T-helper 2 cell treated with Interferon-gamma antibody and Interleukin-4, amounts not matched to agents 5 μg/mL and 100 μg/mL, for 36 hours (primary cell): ENCODE measurements around the gene PLCL1.
A peak's percentile ranks its signal among the peaks of the same experiment; 100 is the strongest.

Source experiments
- DNase-seq: peaks from one replicate; pipeline ENCODE4 v3.0.0; 2021; ENCODE audit warnings: low spot score
- H3K27ac Mint-ChIP-seq: one replicate; pipeline ENCODE4 v1.8.0; 2021; ENCODE audit warnings: mild to moderate bottlenecking, mixed read lengths
- H3K27me3 Mint-ChIP-seq: one replicate; pipeline ENCODE4 v1.8.0; 2021; ENCODE audit warnings: low read depth, mixed read lengths
- H3K36me3 Mint-ChIP-seq: one replicate; pipeline ENCODE4 v1.8.0; 2021; ENCODE audit warnings: low read depth, mixed read lengths
- H3K4me1 Mint-ChIP-seq: one replicate; pipeline ENCODE4 v1.8.0; 2021; ENCODE audit warnings: low read depth, mixed read lengths
- H3K4me3 Mint-ChIP-seq: one replicate; pipeline ENCODE4 v1.8.0; 2022; ENCODE audit warnings: mild to moderate bottlenecking, moderate library complexity, mixed read lengths
- H3K9me3 Mint-ChIP-seq: one replicate; pipeline ENCODE4 v1.8.0; 2021; ENCODE audit warnings: mixed read lengths

The PLCL1 gene

DNA sequence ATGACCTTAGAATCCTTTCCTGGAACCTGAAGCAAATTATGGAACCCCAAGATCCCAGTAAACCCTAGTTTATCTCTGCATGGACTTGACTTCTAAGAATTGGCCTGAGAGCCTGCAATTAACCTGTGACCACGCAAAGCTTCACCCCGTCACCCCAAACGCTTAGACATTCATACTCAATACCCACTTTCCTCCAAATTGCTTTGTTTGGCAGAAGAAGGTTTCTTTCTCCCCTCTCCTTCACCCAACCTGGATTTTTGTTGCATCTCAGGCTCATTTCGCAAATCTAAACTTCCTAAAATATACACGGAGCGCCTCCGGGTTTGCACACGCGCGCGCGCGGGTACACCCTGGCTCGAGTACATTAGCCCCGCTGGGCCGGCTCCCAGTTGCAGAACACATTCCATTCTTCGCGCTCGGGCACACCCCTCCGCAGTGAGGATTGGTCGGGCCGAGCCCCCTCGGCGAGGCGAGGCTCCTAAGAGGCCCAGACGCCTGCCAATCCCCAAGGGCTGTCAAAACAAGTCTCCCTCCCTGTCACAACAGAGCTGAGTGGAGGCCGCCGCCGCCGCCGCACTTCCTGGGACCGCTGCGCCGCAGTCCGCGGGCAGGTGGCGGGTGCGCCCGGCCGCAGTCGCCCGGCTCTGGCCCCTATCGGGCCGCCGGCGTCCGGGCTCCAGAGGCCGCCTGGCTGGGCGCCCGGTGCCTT is at the start of gene PLCL1:
PLCL1 (plus strand) TSS at position 545 of the 709 bp plus-strand sequence.
- H3K4me1 Mint-ChIP-seq = peaks cover 28% of the 10 kb centered on the region
- peak; percentile 90 for DNase-seq
- H3K27me3 Mint-ChIP-seq = peaks cover 29% of the 10 kb centered on the region
- no peaks in the 10 kb centered on the region for H3K36me3 Mint-ChIP-seq
- no peaks in the 10 kb centered on the region for H3K9me3 Mint-ChIP-seq
- H3K4me3 Mint-ChIP-seq = peak within 1 kb of the TSS; percentile 91
- peak within 1 kb of the TSS; percentile 66 for H3K27ac Mint-ChIP-seq

DNA sequence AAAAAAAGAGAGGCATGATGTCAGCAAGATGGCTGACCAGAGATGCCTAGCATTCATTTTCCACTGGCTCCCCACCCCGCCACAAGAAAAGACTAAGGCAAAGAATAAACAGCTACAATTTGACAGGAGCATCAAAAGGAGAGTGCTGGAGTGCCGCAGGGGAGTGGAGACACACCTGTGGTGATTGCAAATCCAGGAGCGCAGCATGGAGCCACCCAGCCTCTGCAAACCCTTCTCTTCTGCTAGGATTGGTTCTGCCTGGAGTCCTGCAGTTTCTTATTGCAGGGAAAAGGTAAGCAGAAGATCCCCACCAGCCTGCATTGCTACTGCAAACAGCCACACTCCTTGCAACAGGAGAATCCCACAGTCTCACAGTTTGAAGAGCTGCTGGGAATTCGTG is 45.4 kb upstream of the PLCL1 start:
- Mint-ChIP-seq H3K36me3 (no peaks in the 10 kb centered on the region), H3K4me1 (no peaks in the 10 kb centered on the region), H3K9me3 (peaks cover 14% of the 10 kb centered on the region), H3K4me3 (no peak overlapping the region), H3K27me3 (peaks cover 15% of the 10 kb centered on the region), H3K27ac (no peak overlapping the region)
- no peak for DNase-seq

DNA sequence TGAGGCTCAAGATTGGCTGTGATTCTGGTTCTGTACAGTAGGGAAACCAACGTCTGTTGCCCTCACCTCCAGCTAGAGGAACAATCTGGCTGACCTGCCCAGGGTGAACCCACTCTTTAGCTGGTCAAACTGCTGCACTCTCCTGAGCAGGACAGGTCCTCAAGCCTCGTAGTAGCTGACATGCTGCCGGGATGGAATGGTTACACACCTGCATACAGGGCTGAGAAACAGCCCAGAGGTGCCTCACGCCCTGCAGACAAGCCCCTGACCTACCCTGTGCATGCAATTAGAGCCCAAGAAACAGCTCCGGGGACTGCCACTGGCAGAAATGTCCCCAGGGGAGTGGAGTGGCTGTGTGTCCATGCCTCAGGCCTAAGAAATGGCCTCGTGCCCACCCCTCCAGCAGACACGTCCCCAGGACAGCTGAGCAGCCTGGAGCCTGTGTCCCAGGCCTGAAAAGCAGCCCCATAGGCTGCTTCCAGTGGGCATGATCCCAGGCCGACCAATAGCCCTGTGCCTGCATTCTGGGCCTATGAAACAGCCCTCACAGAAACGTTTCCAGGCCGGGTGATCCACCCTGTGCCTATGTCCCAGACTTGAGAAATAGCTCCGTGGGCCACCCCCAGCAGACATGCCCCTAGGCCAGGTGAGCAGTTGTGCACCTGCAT is 44.6 kb upstream of the PLCL1 start:
- H3K4me1 Mint-ChIP-seq = no peaks in the 10 kb centered on the region
- no peak for DNase-seq
- peaks cover 14% of the 10 kb centered on the region for H3K9me3 Mint-ChIP-seq
- no peaks in the 10 kb centered on the region for H3K36me3 Mint-ChIP-seq
- H3K4me3 Mint-ChIP-seq = no peak overlapping the region
- H3K27me3 Mint-ChIP-seq = peaks cover 21% of the 10 kb centered on the region
- no peak overlapping the region for H3K27ac Mint-ChIP-seq

DNA sequence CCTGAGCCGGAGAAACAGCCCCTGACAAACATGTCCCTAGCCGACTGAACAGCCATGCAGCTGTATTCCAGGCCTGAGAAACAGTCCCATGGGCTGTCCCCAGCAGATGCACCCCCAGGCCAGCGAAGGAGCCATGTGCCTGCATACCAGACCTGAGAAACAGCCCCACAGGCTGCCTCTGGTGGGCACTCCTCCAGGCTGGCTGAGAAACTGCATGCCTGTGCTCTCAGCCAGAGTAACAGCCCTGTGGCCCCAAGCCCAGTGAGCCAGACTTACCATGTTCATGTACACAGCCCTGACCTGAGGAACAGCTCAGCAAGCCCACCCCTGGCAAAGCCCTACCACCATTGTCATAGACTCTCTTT is 44.1 kb upstream of the PLCL1 start:
- DNase-seq = no peak
- H3K4me1 Mint-ChIP-seq = no peaks in the 10 kb centered on the region
- no peak overlapping the region for H3K27ac Mint-ChIP-seq
- peaks cover 14% of the 10 kb centered on the region for H3K9me3 Mint-ChIP-seq
- no peaks in the 10 kb centered on the region for H3K36me3 Mint-ChIP-seq
- H3K27me3 Mint-ChIP-seq = peaks cover 25% of the 10 kb centered on the region
- H3K4me3 Mint-ChIP-seq = no peak overlapping the region

DNA sequence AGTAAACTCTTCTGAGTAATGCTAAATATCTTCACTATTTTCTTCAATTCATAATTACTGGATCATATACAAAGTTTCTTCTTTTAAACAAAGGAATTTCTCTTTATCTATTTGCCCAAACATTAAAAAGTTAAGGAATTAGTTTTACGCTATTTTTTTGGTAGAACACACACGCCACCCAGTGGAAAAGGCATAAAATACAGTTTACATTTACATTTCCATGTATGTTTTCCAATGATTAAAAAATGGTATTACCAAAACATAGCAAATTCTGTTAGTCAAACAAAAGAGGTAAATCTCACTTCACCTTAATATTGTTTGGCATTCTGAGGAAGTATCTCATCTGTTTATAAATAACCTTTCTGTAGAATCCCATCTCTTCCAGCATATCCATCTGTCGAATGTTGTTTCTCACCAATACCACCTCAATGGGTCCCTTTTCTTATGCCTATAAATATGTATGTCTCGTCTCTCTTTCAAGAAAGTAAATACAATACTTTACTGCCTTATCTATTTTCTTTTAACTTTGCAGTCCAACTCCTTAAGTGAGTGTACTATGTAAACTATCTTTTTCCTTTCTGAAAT is 26.5 kb upstream of the PLCL1 start:
- peaks cover 6% of the 10 kb centered on the region for H3K4me1 Mint-ChIP-seq
- H3K4me3 Mint-ChIP-seq = no peak overlapping the region
- H3K27ac Mint-ChIP-seq = no peak overlapping the region
- no peak for DNase-seq
- H3K36me3 Mint-ChIP-seq = no peaks in the 10 kb centered on the region
- peaks cover 19% of the 10 kb centered on the region for H3K27me3 Mint-ChIP-seq
- no peaks in the 10 kb centered on the region for H3K9me3 Mint-ChIP-seq

DNA sequence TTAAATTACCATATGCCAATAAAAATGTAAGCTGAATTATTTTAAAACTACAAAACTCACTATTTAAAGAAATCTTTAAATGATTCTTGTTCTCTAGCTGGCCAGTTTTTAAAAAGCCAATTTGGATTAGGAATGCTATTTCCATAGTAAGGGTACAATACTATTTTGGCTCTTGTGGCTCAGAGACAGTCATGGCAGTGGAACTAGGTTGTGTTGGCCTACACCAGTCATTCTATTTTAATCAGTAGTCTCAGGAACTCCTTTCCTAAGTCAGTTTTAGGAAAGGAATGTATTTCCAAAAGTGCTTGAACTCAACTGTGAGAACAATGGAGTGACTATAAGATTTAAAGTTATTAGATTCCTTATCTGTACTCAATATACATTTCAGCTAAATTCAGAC is 25.1 kb upstream of the PLCL1 start:
- Mint-ChIP-seq H3K4me3 (no peak overlapping the region), H3K4me1 (peaks cover 6% of the 10 kb centered on the region), H3K36me3 (no peaks in the 10 kb centered on the region), H3K27ac (no peak overlapping the region), H3K27me3 (peaks cover 26% of the 10 kb centered on the region), H3K9me3 (no peaks in the 10 kb centered on the region)
- no peak for DNase-seq

DNA sequence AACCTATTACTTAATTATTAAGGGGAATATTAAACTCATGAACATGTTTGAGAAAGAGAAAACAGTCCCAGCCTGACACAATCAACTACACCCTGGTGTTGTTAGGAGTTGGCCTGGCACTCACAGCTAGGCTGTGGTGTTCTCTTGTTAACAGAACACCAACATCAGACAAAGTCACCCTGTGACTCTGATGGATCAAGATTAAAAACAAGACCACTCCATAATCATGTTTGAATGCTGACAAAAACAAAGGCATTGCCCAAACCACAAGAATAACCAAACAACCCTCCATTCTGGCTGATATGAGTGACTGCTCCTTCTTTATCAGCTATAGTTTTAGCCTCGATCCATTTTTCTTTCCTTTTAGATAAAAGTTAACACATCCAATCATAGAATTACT is 22.3 kb upstream of the PLCL1 start:
- no peak overlapping the region for H3K27ac Mint-ChIP-seq
- no peak for DNase-seq
- H3K36me3 Mint-ChIP-seq = no peaks in the 10 kb centered on the region
- H3K27me3 Mint-ChIP-seq = peaks cover 21% of the 10 kb centered on the region
- H3K4me1 Mint-ChIP-seq = peaks cover 8% of the 10 kb centered on the region
- no peak overlapping the region for H3K4me3 Mint-ChIP-seq
- H3K9me3 Mint-ChIP-seq = no peaks in the 10 kb centered on the region

DNA sequence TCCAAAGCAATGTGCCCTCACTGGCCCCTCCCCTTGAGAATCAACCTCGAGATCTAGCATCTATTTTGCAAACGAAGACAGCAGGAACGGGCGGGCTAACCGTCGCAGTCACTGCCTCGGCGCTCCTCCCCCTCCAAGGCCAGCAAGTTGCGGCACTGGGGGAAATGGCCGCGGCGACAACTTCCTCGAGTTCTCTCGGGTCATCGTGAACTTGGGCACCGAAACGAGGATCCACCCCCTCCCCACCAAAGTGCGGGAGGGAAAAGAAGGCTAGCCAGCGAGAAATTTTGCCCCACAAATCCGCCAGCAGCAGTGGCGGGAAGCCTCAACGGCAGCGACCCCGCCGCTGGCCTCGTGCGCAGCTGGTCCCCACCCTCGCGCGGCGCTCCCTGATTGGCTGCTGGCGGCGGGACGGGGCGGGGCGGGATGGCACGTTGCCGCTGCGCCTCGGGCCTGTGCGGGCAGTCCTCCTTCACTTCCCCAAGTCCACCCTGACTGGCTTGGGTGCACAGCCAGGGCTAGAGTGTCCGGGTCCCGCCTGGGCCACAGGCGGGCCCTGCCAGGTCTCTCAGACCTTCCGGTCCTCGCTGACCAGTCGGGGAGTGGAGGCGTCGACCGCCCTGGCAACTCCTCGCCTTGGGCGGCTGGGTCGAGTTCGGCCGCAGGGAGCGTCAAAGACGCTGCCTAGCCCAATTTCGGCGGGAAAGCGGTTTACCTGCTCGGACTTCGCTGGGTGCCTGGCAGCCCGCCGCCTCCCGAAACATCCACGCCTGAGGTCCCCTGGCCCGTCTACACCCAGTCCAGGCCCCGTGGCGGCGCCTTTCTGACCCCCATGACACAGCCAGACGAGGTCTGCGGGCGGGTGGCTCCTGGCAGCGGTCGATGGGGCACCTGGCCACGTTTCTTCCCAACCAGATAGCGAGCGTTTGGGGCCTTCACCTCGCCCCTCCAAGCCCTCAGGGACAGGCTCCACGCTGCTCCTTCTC is 19.1 kb upstream of the PLCL1 start, which contains the start of gene BOLL:
BOLL (minus strand) TSS at position 364 of the 986 bp plus-strand sequence. CDS start 3,469 bp downstream, outside the sequence.
- H3K27me3 Mint-ChIP-seq = peaks cover 40% of the 10 kb centered on the region
- no peak within 1 kb of the TSS for H3K27ac Mint-ChIP-seq
- H3K4me1 Mint-ChIP-seq = peaks cover 8% of the 10 kb centered on the region
- no peaks in the 10 kb centered on the region for H3K9me3 Mint-ChIP-seq
- no peaks in the 10 kb centered on the region for H3K36me3 Mint-ChIP-seq
- DNase-seq = no peak
- H3K4me3 Mint-ChIP-seq = peak within 1 kb of the TSS; percentile 78

DNA sequence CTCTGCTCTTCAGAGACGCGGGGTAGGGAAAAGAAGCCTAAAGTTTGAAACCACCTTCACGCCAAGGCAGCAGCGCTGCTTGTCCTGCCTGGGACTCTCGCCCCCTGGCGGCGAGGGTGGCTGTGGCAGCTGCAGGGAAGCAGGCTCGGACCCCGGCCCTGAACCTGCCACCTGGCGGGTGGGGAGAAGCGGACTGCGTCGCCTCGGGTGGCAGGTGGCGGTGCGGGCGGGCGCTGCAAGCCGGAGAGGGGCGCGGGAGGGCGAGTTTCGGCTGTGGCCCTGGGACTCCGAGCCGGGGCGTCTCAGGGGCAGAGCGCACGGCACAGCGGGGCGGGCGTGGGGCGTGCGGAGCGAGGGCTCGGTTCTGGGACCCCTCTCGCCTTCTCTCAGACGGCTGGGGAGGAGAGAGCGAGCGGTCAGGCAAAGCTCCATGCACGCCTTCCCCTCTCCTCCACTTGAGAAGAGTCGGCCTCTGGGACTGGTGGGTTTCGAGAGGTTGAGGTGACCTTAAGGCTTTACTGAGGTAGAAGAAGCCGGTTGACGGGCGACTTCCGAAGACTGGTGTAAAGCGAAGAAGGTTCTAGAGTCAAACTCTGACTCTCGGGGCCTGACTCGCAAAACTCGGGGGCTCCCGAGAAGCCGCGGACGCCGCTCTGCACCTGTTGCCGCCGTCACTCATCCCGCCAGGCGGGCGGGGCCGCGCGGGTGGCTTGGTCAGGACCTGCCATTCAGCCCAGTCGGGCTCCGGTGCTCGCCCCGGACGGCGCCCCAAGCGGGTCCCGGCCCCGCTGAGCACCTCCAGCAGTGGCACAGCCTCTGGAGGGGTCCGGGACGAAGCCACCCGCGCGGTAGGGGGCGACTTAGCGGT is 18.1 kb upstream of the PLCL1 start:
- DNase-seq = peak; percentile 52

DNA sequence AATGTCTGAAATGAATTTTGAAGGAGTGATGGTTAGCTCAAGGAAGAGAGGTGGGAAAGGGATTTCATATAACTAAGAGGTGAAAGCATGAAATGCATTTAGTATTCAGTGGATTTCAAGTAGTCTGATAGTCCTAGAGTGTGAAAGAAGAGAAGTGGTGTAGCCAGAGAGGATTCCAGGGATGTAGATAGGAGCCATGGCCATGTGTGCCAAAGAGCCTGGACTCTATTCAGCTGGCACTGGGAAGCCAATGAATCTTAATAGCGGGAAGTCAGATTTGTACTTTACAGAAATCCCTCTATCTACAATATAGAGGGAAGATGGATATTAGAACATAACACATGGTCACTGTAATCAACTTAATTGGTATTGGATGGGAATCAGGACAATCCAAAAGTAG is 10.9 kb upstream of the PLCL1 start:
- Mint-ChIP-seq H3K4me1 (no peaks in the 10 kb centered on the region), H3K4me3 (no peak overlapping the region), H3K27ac (no peak overlapping the region), H3K36me3 (no peaks in the 10 kb centered on the region), H3K9me3 (peaks cover 4% of the 10 kb centered on the region), H3K27me3 (peaks cover 36% of the 10 kb centered on the region)
- DNase-seq = no peak

More for the DNA sequence above, 18.1 kb upstream of the PLCL1 start:
- peak overlapping the region; percentile 78 for H3K4me3 Mint-ChIP-seq
- peaks cover 8% of the 10 kb centered on the region for H3K4me1 Mint-ChIP-seq
- H3K9me3 Mint-ChIP-seq = no peaks in the 10 kb centered on the region
- H3K27ac Mint-ChIP-seq = no peak overlapping the region
- H3K27me3 Mint-ChIP-seq = peaks cover 42% of the 10 kb centered on the region
- H3K36me3 Mint-ChIP-seq = no peaks in the 10 kb centered on the region

DNA sequence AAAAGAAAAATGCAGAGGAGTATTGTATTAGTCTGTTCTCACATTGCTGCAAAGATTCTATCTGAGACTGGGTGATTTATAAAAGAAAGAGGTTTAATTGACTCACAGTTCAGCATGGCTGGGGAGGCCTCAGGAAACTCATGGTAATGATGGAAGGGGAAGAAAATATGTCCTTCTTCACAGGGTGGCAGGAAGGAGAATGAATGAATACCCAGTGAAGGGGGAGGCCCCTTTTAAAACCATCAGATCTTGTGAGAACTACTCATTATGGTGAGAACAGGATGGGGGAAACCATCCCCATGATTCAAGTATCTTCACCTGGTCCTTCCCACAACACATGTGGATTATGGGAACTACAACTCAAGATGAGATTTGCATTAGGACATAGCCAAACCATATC is 9.1 kb upstream of the PLCL1 start:
- Mint-ChIP-seq H3K9me3 (peaks cover 4% of the 10 kb centered on the region), H3K4me1 (no peaks in the 10 kb centered on the region), H3K27ac (no peak overlapping the region), H3K4me3 (no peak overlapping the region), H3K36me3 (no peaks in the 10 kb centered on the region), H3K27me3 (peaks cover 35% of the 10 kb centered on the region)
- no peak for DNase-seq

DNA sequence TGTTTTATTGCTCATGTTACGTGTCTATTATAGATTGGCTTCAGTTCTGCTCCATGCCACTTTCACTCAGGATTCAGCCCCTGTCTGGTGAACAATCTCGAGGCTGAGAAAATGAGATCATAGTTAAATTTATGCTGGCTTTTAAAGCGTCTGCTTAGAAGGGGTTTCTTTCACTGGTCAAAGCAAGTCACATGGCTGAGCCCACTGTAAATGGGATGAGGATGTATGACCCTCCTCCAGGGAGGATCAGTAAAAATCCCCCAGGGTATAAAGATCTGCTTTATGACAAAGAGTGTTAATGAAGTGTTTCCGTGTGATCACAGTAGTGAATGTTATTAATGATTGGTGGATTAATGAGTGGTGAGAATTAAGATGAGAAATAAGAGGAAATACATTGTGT is 6.2 kb upstream of the PLCL1 start:
- peaks cover 34% of the 10 kb centered on the region for H3K27me3 Mint-ChIP-seq
- peaks cover 3% of the 10 kb centered on the region for H3K4me1 Mint-ChIP-seq
- H3K4me3 Mint-ChIP-seq = no peak overlapping the region
- no peak for DNase-seq
- H3K9me3 Mint-ChIP-seq = peaks cover 4% of the 10 kb centered on the region
- H3K36me3 Mint-ChIP-seq = no peaks in the 10 kb centered on the region
- no peak overlapping the region for H3K27ac Mint-ChIP-seq

DNA sequence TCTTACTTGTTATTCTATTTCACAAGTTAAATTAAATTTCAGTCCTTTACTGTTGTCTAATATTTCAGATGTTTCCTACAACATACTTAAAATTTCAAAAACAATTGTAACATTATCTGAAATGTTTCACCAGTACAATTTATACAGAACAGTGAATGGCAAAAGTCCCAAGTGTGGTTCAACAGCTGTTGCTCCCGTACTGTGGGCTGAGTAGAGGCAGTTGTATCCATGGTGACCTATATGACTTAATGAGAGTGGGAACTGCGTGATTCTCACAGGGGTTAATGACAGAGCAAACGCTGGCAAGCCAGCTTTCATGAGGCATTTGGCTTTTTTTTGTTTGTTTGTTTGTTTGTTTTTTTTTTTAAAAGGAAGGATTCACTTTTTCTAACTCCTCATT is 5.3 kb upstream of the PLCL1 start:
- peaks cover 29% of the 10 kb centered on the region for H3K27me3 Mint-ChIP-seq
- H3K4me1 Mint-ChIP-seq = peaks cover 8% of the 10 kb centered on the region
- no peak overlapping the region for H3K4me3 Mint-ChIP-seq
- no peak for DNase-seq
- H3K36me3 Mint-ChIP-seq = no peaks in the 10 kb centered on the region
- no peak overlapping the region for H3K27ac Mint-ChIP-seq
- peaks cover 4% of the 10 kb centered on the region for H3K9me3 Mint-ChIP-seq
